Measurements from ENCODE around the gene RIOX2.
"Not testable (repeated sequence)": the region's sequence is repeated elsewhere in the genome, so short reads cannot be mapped to it uniquely, and the experiment has no call there.

RIOX2 gene

GRCh38 chr3:97909830-97910229 is 62.4 kb downstream of the RIOX2 start:
- not testable (repeated sequence) for DNase-seq

- no peak for DNase-seq
Measured at GRCh38 chr3:97901313-97902248, 70.7 kb downstream of the RIOX2 start.

- DNase-seq = no peak
Measured at GRCh38 chr3:97899331-97899730, 72.9 kb downstream of the RIOX2 start.

- DNase-seq = peak; percentile 1
Measured at GRCh38 chr3:97896547-97896946, 75.7 kb downstream of the RIOX2 start.

- peak; percentile 5 for DNase-seq
Measured at GRCh38 chr3:97896129-97896528, 76.1 kb downstream of the RIOX2 start.

GRCh38 chr3:97895216-97895615 is 77.0 kb downstream of the RIOX2 start:
- no peak for DNase-seq

GRCh38 chr3:97892852-97893251 is 79.4 kb downstream of the RIOX2 start:
- DNase-seq = no peak

All from COR-L47 (cell line).